Natural killer cell (primary cell): Measurements from ENCODE around the gene CMIP. TPM values are rescaled to one million over a fixed set of nuclear protein-coding genes. Genes with fewer than 3 reads are reported as not detected.

Experiments
- ATAC-seq, 3 donors: fragments of 150-1000 bp in 2 of 3; fragments of 200-7000 bp in 1 of 3; cut with Tn5 transposase; 1 replicate in 1 of 3; 2 replicates in 2 of 3; pipeline ENCODE4 v1.10.0; 2021; ENCODE audit warnings: mild to moderate bottlenecking in 2 of 3, moderate library complexity in 2 of 3
- DNase-seq, 2 donors: peaks; one replicate each; pipeline versions ENCODE4 v3.0.0 to v3.0.0-alpha.2; 2013 to 2021; ENCODE audit warnings: mixed read lengths in 1 of 2
- H3K27ac ChIP-seq: one replicate; pipeline ENCODE4 v1.5.1; 2013; ENCODE audit warnings: mild to moderate bottlenecking, low read length
- H3K27me3 ChIP-seq: one replicate; pipeline ENCODE4 v1.6.1; 2013; ENCODE audit warnings: low read length; ENCODE audit not compliant: control insufficient read depth, insufficient read depth
- H3K36me3 ChIP-seq: one replicate; pipeline ENCODE4 v1.6.1; 2013; ENCODE audit warnings: low read length; ENCODE audit not compliant: control insufficient read depth, insufficient read depth
- H3K4me1 ChIP-seq: one replicate; pipeline ENCODE4 v1.6.1; 2013; ENCODE audit warnings: low read length; ENCODE audit not compliant: control insufficient read depth, insufficient read depth
- H3K4me3 ChIP-seq: one replicate; pipeline ENCODE4 v1.5.1; 2013; ENCODE audit warnings: low read length
- H3K9me3 ChIP-seq: one replicate; pipeline ENCODE4 v1.6.1; 2013; ENCODE audit warnings: low read length; ENCODE audit not compliant: control insufficient read depth, insufficient read depth
- H3K27ac Mint-ChIP-seq, 2 donors: one replicate each; pipeline ENCODE4 v1.8.0; 2022; ENCODE audit warnings: mild to moderate bottlenecking in 2 of 2, mixed read lengths in 2 of 2, moderate library complexity in 1 of 2
- H3K27me3 Mint-ChIP-seq, 2 donors: one replicate each; pipeline ENCODE4 v1.8.0; 2022; ENCODE audit warnings: low read depth in 2 of 2, mixed read lengths in 2 of 2
- H3K36me3 Mint-ChIP-seq: one replicate; pipeline ENCODE4 v1.8.0; 2022; ENCODE audit warnings: mixed read lengths
- H3K4me1 Mint-ChIP-seq, 2 donors: one replicate each; pipeline ENCODE4 v1.8.0; 2022; ENCODE audit warnings: mixed read lengths in 2 of 2
- H3K4me3 Mint-ChIP-seq: one replicate; pipeline ENCODE4 v1.8.0; 2022; ENCODE audit warnings: mild to moderate bottlenecking, moderate library complexity, mixed read lengths
- H3K9me3 Mint-ChIP-seq, 2 donors: one replicate each; pipeline ENCODE4 v1.8.0; 2022; ENCODE audit warnings: mixed read lengths in 2 of 2
- WGBS: methylation state at CpG from one replicate; pipeline ENCODE4 v1.1.7; 2013; ENCODE audit warnings: missing lambda C conversion rate; ENCODE audit not compliant: insufficient coverage; 5-methylcytosine and 5-hydroxymethylcytosine counted together
- intact Hi-C: fragments of 100-400 bp; cut with micrococcal nuclease; formaldehyde crosslinking; loops from one replicate; pipeline ENCODE4 v1.14.2; 2022
- total RNA-seq, 4 donors: library from RNA; stranded (reverse); fragments of 120-200 nt in 1 of 4; gene quantifications; one replicate each; pipeline versions ENCODE4 v1.2.3 to v1.2.4, GENCODE V29; 2013 to 2022
- TF ChIP-seq, protein P1 (sequence below): fragments of 200-600 bp; IDR thresholded peaks from one replicate; pipeline ENCODE4 v1.8.0; 2022; ENCODE audit warnings: antibody characterized with exemption

CMIP gene
- total RNA-seq, 3 donors from 2014 or later (not counting 1 experiment from before 2014, with no cell fraction given): 88.2 to 115 (median 91.5) TPM

- 78% methylated on average over 3 of the region's 3 CpGs for WGBS
Measured at GRCh38 chr16:81533175-81533507, 88.5 kb downstream of the CMIP start.

GRCh38 chr16:81535679-81536360 is 91.2 kb downstream of the CMIP start:
- Mint-ChIP-seq H3K27me3 (no peaks in the 10 kb centered on the region), H3K4me1 (peaks cover 26 to 46% of the 10 kb centered on the region in 2 donors), H3K9me3 (no peaks in the 10 kb centered on the region), H3K27ac (peak overlapping the region in 1 of 2 donors; percentile 46), H3K36me3 (no peaks in the 10 kb centered on the region), H3K4me3 (no peak overlapping the region)
- TF ChIP-seq, protein P1, sequence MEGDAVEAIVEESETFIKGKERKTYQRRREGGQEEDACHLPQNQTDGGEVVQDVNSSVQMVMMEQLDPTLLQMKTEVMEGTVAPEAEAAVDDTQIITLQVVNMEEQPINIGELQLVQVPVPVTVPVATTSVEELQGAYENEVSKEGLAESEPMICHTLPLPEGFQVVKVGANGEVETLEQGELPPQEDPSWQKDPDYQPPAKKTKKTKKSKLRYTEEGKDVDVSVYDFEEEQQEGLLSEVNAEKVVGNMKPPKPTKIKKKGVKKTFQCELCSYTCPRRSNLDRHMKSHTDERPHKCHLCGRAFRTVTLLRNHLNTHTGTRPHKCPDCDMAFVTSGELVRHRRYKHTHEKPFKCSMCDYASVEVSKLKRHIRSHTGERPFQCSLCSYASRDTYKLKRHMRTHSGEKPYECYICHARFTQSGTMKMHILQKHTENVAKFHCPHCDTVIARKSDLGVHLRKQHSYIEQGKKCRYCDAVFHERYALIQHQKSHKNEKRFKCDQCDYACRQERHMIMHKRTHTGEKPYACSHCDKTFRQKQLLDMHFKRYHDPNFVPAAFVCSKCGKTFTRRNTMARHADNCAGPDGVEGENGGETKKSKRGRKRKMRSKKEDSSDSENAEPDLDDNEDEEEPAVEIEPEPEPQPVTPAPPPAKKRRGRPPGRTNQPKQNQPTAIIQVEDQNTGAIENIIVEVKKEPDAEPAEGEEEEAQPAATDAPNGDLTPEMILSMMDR: no peak
- no peak for DNase-seq
- ATAC-seq: no peak
- intact Hi-C loops: no loop called here
- H3K27ac ChIP-seq: no peak overlapping the region
- peaks cover 1% of the 10 kb centered on the region for H3K36me3 ChIP-seq
- H3K4me1 ChIP-seq: no peaks in the 10 kb centered on the region
- H3K27me3 ChIP-seq: no peaks in the 10 kb centered on the region
- no peaks in the 10 kb centered on the region for H3K9me3 ChIP-seq
- 95% methylated on average over 10 of the region's 10 CpGs for whole genome bisulfite sequencing
- no peak overlapping the region for H3K4me3 ChIP-seq

More at GRCh38 chr16:81533175-81533507, 88.5 kb downstream of the CMIP start:
- DNase-seq: no peak
- H3K4me1 Mint-ChIP-seq: peaks cover 41 to 52% of the 10 kb centered on the region in 2 donors
- Histone ChIP-seq H3K27me3 (no peaks in the 10 kb centered on the region), H3K4me3 (no peak overlapping the region), H3K9me3 (no peaks in the 10 kb centered on the region), H3K4me1 (peaks cover 4% of the 10 kb centered on the region), H3K27ac (no peak overlapping the region), H3K36me3 (peaks cover 1% of the 10 kb centered on the region)
- H3K4me3 Mint-ChIP-seq: no peak overlapping the region
- H3K36me3 Mint-ChIP-seq: no peaks in the 10 kb centered on the region
- H3K27me3 Mint-ChIP-seq: no peaks in the 10 kb centered on the region
- H3K27ac Mint-ChIP-seq: peak overlapping the region; percentile 61 to 73
- TF ChIP-seq, protein P1: no peak
- intact Hi-C loops: no loop called here
- ATAC-seq: no peak
- H3K9me3 Mint-ChIP-seq: no peaks in the 10 kb centered on the region

- 97% methylated on average over 11 of the region's 11 CpGs for WGBS
- TF ChIP-seq, protein P1: no peak
- Mint-ChIP-seq H3K4me3 (no peak overlapping the region), H3K9me3 (no peaks in the 10 kb centered on the region), H3K27ac (no peak overlapping the region), H3K36me3 (no peaks in the 10 kb centered on the region), H3K27me3 (no peaks in the 10 kb centered on the region), H3K4me1 (peaks cover 27 to 48% of the 10 kb centered on the region in 2 donors)
- H3K27me3 ChIP-seq: no peaks in the 10 kb centered on the region
- ATAC-seq (no peak), DNase-seq (no peak)
- intact Hi-C loops: no loop called here
- peaks cover 1% of the 10 kb centered on the region for H3K36me3 ChIP-seq
- H3K4me1 ChIP-seq: no peaks in the 10 kb centered on the region
- H3K4me3 ChIP-seq: no peak overlapping the region
- H3K27ac ChIP-seq: no peak overlapping the region
- no peaks in the 10 kb centered on the region for H3K9me3 ChIP-seq
Measured at GRCh38 chr16:81536648-81537047, 92.0 kb downstream of the CMIP start.
